GM12891 (cell line): Measurements from ENCODE around the gene WWC2.

Source experiments
- DNase-seq: peaks from one replicate; pipeline ENCODE4 v3.0.0; 2011; ENCODE audit warnings: low spot score; ENCODE audit not compliant: insufficient read length
- FAIRE-seq: peaks from 2 replicates; lab custom pipeline; 2011; peaks lifted over from hg19 to GRCh38; lab: Jason Lieb, UNC
- PAX5 ChIP-seq: IDR thresholded peaks from 2 replicates; pipeline ENCODE4 v1.6.1; 2011; ENCODE audit warnings: low read length, moderate library complexity, mild to moderate bottlenecking; ENCODE audit not compliant: insufficient read depth, severe bottlenecking
- POLR2A ChIP-seq: IDR thresholded peaks from 2 replicates; pipeline ENCODE4 v1.6.1; 2011; ENCODE audit warnings: low read depth, low read length, control low read depth
- POLR2AphosphoS5 ChIP-seq: IDR thresholded peaks from 2 replicates; pipeline ENCODE4 v1.6.1; 2011; ENCODE audit warnings: low read depth, low read length, control low read depth
- POU2F2 ChIP-seq: IDR thresholded peaks from 2 replicates; pipeline ENCODE4 v1.6.1; 2011; ENCODE audit warnings: low read depth, mild to moderate bottlenecking, control low read depth, low read length, moderate library complexity
- SPI1 ChIP-seq: IDR thresholded peaks from 2 replicates; pipeline ENCODE4 v1.6.1; 2011; ENCODE audit warnings: low read depth, low read length, control low read depth
- TAF1 ChIP-seq: IDR thresholded peaks from 2 replicates; pipeline ENCODE4 v1.6.1; 2011; ENCODE audit warnings: low read depth, low read length, control low read depth

Gene WWC2

GRCh38 chr4:183354219-183354618 is 255.2 kb downstream of the WWC2 start:
- DNase-seq, result no peak

GRCh38 chr4:183355405-183355804 is 256.3 kb downstream of the WWC2 start:
- TF ChIP-seq TAF1, result no peak
- no peak for TF ChIP-seq POLR2AphosphoS5
- no peak for TF ChIP-seq SPI1
- TF ChIP-seq POLR2A, result no peak
- TF ChIP-seq PAX5, result no peak
- no peak for TF ChIP-seq POU2F2
- DNase-seq (no peak), FAIRE-seq (no peak)

More at GRCh38 chr4:183354219-183354618, 255.2 kb downstream of the WWC2 start:
- TF ChIP-seq PAX5 (no peak), TAF1 (no peak), POLR2AphosphoS5 (no peak), SPI1 (no peak), POLR2A (no peak), POU2F2 (no peak)
- FAIRE-seq, result no peak

GRCh38 chr4:183356173-183356830 is 257.2 kb downstream of the WWC2 start:
- DNase-seq (no peak), FAIRE-seq (no peak)
- no peak for TF ChIP-seq POLR2A
- no peak for TF ChIP-seq PAX5
- TF ChIP-seq POLR2AphosphoS5, result no peak
- TF ChIP-seq POU2F2, result no peak
- TF ChIP-seq SPI1, result no peak
- no peak for TF ChIP-seq TAF1

- no peak for DNase-seq
- FAIRE-seq, result no peak
- no peak for TF ChIP-seq PAX5
- no peak for TF ChIP-seq POLR2A
- TF ChIP-seq SPI1, result no peak
- no peak for TF ChIP-seq POU2F2
- no peak for TF ChIP-seq TAF1
Observed at GRCh38 chr4:183356931-183357675, 258.0 kb downstream of the WWC2 start.

- DNase-seq (no peak), FAIRE-seq (no peak)
- TF ChIP-seq PAX5, result no peak
- no peak for TF ChIP-seq TAF1
- TF ChIP-seq POLR2A, result no peak
- TF ChIP-seq SPI1, result no peak
- no peak for TF ChIP-seq POU2F2
- no peak for TF ChIP-seq POLR2AphosphoS5
Observed at GRCh38 chr4:183358215-183358755, 259.2 kb downstream of the WWC2 start.

- DNase-seq (no peak), FAIRE-seq (no peak)
- TF ChIP-seq PAX5, result no peak
- no peak for TF ChIP-seq POLR2AphosphoS5
- no peak for TF ChIP-seq POU2F2
- no peak for TF ChIP-seq TAF1
- TF ChIP-seq SPI1, result no peak
- no peak for TF ChIP-seq POLR2A
Observed at GRCh38 chr4:183360161-183360919, 261.3 kb downstream of the WWC2 start.

- FAIRE-seq, result no peak
- TF ChIP-seq POLR2AphosphoS5 (no peak), SPI1 (no peak), POU2F2 (no peak), POLR2A (no peak), TAF1 (no peak), PAX5 (no peak)
- no peak for DNase-seq
Observed at GRCh38 chr4:183362036-183362435, 263.0 kb downstream of the WWC2 start.

- TF ChIP-seq POU2F2 (no peak), TAF1 (no peak), POLR2A (no peak), PAX5 (no peak), POLR2AphosphoS5 (no peak), SPI1 (no peak)
- FAIRE-seq (no peak), DNase-seq (no peak)
Observed at GRCh38 chr4:183362916-183363542, 264.0 kb downstream of the WWC2 start.

- no peak for FAIRE-seq
- no peak for DNase-seq
- TF ChIP-seq POLR2A (no peak), POU2F2 (no peak)
Observed at GRCh38 chr4:183364025-183364424, 265.0 kb downstream of the WWC2 start.
